K562 (cell line): ENCODE data around the gene VPS26A. TPM values are rescaled to one million over a fixed set of nuclear protein-coding genes. Genes with fewer than 3 reads are reported as not detected.
A peak's percentile ranks its signal among the peaks of the same experiment; 100 is the strongest.

ENCODE experiments used
- GABPA ChIP-seq: fragments of 200-800 bp; sonication (Bioruptor generic); conservative IDR thresholded peaks from 2 replicates; pipeline ENCODE4 v1.6.1; 2016; ENCODE audit warnings: low read depth, missing genetic modification characterization, missing compliant biosample characterization
- KAT8 ChIP-seq: fragments of 450-650 bp; IDR thresholded peaks from 2 replicates; pipeline ENCODE4 v1.6.1; 2016; ENCODE audit warnings: low read depth, mild to moderate bottlenecking
- NCOA6 ChIP-seq: fragments of 450-650 bp; IDR thresholded peaks from 2 replicates; pipeline ENCODE4 v1.6.1; 2017; ENCODE audit warnings: mild to moderate bottlenecking
- PHTF2 ChIP-seq: fragments of 250-450 bp; sonication (Bioruptor Pico); IDR thresholded peaks from 2 replicates; pipeline ENCODE4 v1.5.0; 2021; ENCODE audit warnings: mild to moderate bottlenecking
- RAD51 ChIP-seq: fragments of 450-650 bp; IDR thresholded peaks from 2 replicates; pipeline ENCODE4 v1.7.1; 2016; ENCODE audit warnings: low read depth, mild to moderate bottlenecking, borderline replicate concordance
- SMARCA4 ChIP-seq: fragments of 450-650 bp; IDR thresholded peaks from 2 replicates; pipeline ENCODE4 v1.6.1; 2016
- ZNF24 ChIP-seq: fragments of 450-650 bp; IDR thresholded peaks from 2 replicates; pipeline ENCODE4 v1.6.1; 2016
- ZNF764 ChIP-seq: fragments of 250-450 bp; sonication (Bioruptor Pico); IDR thresholded peaks from 2 replicates; pipeline ENCODE4 v1.4.0; 2020; ENCODE audit warnings: low read depth, mild to moderate bottlenecking, moderate library complexity
- polyA plus RNA-seq, 8 experiments: library from polyadenylated mRNA; depleted of rRNA in 4 of 8; stranded (reverse) in 5 of 8; unstranded in 3 of 8; fragments of >200 nt; fragmentation: Nextera tagmentation in 2 of 8; fragmentation: Illumina TruSeq in 1 of 8; extraction: Ambion mirVana in 2 of 8; extraction: Trizol in 1 of 8; gene quantifications; 2 replicates each; pipeline versions ENCODE4 v1.2.1 to v1.2.3, GENCODE V29; 2011 to 2014; ENCODE audit warnings: inconsistent platforms in 1 of 8, missing spikeins in 1 of 8
- total RNA-seq, 7 experiments: library from RNA; depleted of rRNA in 6 of 7; stranded (reverse); fragments of >200 nt in 6 of 7; fragmentation: Illumina TruSeq in 2 of 7; extraction: Trizol in 2 of 7; gene quantifications; 2 replicates each; pipeline versions ENCODE4 v1.2.1 to v1.2.3, GENCODE V29; 2011 to 2021; ENCODE audit warnings: low replicate concordance in 1 of 7
- TF ChIP-seq, protein P1 (sequence below): IDR thresholded peaks from 2 replicates; pipeline ENCODE4 v1.6.1; 2011; ENCODE audit warnings: borderline replicate concordance, low read depth, mild to moderate bottlenecking, moderate library complexity, low read length; ENCODE audit not compliant: insufficient read depth, poor library complexity, severe bottlenecking
- TF ChIP-seq, protein P2 (sequence below): fragments of 450-650 bp; IDR thresholded peaks from 2 replicates; pipeline ENCODE4 v1.6.1; 2017; ENCODE audit warnings: mild to moderate bottlenecking, moderate library complexity
- TF ChIP-seq, protein P3 (sequence below): fragments of 250-450 bp; sonication (Bioruptor Pico); IDR thresholded peaks from 2 replicates; pipeline ENCODE4 v1.4.0; 2020; ENCODE audit warnings: borderline replicate concordance
- TF ChIP-seq, protein P4 (sequence below): fragments of 250-450 bp; sonication (Bioruptor Pico); IDR thresholded peaks from 2 replicates; pipeline ENCODE4 v1.8.0; 2022; ENCODE audit warnings: inconsistent platforms
- TF ChIP-seq, protein P5 (sequence below): fragments of 250-450 bp; sonication (Bioruptor Pico); IDR thresholded peaks from 2 replicates; pipeline ENCODE4 v1.8.0; 2021; ENCODE audit warnings: moderate library complexity, mild to moderate bottlenecking, inconsistent platforms
- TF ChIP-seq, protein P6 (sequence below): sonication (generic); formaldehyde crosslinking; IDR thresholded peaks from 2 replicates; pipeline ENCODE4 v1.8.0; 2023; ENCODE audit warnings: mild to moderate bottlenecking, missing genetic modification reagents

The VPS26A gene
- total and polyA plus RNA-seq, 9 of the 15 experiments (the other 6 are each of a cell fraction or from before 2014, with no cell fraction given), result 47.1 to 137 (median 69.3) TPM

DNA sequence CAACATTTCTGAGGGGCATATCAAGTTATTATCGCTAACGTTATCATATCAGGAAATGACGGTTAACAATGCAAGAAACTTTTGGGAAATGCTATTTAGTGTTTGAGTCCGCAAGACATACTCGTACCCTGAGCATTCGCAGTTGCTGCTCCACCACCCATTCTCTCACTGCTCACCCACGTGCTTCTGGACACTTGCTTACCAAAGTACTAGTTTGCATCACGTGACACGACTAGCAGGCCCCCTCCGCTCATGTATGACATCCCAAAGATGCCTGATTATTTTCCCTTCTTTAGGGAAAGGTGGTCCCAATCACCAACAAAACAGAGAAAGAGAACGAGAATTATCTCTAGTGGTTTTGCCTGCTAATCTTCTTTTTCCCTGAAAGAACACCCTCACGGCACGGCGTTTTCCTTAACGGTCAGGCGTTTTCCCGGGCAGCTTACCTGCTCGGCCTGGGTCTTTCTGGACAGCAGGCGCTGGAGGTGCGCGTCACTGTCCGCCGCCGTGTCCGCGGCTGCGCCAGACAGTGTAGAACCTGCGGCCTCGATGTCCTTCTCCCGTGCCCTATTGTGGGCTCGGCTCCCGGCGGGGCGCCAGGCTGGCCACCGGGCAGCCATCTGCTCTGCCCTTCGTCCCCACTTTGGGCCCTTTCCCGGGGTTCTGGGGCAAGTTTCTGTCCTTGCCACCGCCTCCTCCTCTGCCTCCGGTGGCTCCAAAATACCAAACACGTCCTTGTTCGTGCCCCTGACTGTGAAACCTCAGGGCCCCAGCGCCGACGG lies 56.0 kb downstream of the VPS26A start, which contains the start of gene SUPV3L1 (continued):
- TF ChIP-seq NCOA6 (peak; percentile 49; the same call in 1 of the 2 replicates), SMARCA4 (peak; percentile 26; the same call in 1 of the 2 replicates), ZNF24 (no peak), RAD51 (peak; percentile 100), GABPA (tag) (no peak; the same call in 1 of the 2 replicates), PHTF2 (CRISPR knock-in tag) (no peak), ZNF764 (CRISPR knock-in tag) (no peak), KAT8 (no peak; the same call in none of the 2 replicates)
- TF ChIP-seq, protein P1, sequence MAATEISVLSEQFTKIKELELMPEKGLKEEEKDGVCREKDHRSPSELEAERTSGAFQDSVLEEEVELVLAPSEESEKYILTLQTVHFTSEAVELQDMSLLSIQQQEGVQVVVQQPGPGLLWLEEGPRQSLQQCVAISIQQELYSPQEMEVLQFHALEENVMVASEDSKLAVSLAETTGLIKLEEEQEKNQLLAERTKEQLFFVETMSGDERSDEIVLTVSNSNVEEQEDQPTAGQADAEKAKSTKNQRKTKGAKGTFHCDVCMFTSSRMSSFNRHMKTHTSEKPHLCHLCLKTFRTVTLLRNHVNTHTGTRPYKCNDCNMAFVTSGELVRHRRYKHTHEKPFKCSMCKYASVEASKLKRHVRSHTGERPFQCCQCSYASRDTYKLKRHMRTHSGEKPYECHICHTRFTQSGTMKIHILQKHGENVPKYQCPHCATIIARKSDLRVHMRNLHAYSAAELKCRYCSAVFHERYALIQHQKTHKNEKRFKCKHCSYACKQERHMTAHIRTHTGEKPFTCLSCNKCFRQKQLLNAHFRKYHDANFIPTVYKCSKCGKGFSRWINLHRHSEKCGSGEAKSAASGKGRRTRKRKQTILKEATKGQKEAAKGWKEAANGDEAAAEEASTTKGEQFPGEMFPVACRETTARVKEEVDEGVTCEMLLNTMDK, result no peak
- TF ChIP-seq, protein P2, sequence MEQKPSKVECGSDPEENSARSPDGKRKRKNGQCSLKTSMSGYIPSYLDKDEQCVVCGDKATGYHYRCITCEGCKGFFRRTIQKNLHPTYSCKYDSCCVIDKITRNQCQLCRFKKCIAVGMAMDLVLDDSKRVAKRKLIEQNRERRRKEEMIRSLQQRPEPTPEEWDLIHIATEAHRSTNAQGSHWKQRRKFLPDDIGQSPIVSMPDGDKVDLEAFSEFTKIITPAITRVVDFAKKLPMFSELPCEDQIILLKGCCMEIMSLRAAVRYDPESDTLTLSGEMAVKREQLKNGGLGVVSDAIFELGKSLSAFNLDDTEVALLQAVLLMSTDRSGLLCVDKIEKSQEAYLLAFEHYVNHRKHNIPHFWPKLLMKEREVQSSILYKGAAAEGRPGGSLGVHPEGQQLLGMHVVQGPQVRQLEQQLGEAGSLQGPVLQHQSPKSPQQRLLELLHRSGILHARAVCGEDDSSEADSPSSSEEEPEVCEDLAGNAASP, result no peak
- TF ChIP-seq, protein P3, sequence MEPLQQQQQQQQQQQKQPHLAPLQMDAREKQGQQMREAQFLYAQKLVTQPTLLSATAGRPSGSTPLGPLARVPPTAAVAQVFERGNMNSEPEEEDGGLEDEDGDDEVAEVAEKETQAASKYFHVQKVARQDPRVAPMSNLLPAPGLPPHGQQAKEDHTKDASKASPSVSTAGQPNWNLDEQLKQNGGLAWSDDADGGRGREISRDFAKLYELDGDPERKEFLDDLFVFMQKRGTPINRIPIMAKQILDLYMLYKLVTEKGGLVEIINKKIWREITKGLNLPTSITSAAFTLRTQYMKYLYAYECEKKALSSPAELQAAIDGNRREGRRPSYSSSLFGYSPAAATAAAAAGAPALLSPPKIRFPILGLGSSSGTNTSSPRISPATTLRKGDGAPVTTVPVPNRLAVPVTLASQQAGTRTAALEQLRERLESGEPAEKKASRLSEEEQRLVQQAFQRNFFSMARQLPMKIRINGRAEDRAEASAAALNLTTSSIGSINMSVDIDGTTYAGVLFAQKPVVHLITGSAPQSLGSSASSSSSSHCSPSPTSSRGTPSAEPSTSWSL (CRISPR knock-in tag), result no peak
- TF ChIP-seq, protein P4, sequence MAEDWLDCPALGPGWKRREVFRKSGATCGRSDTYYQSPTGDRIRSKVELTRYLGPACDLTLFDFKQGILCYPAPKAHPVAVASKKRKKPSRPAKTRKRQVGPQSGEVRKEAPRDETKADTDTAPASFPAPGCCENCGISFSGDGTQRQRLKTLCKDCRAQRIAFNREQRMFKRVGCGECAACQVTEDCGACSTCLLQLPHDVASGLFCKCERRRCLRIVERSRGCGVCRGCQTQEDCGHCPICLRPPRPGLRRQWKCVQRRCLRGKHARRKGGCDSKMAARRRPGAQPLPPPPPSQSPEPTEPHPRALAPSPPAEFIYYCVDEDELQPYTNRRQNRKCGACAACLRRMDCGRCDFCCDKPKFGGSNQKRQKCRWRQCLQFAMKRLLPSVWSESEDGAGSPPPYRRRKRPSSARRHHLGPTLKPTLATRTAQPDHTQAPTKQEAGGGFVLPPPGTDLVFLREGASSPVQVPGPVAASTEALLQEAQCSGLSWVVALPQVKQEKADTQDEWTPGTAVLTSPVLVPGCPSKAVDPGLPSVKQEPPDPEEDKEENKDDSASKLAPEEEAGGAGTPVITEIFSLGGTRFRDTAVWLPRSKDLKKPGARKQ, result no peak
- TF ChIP-seq, protein P5, sequence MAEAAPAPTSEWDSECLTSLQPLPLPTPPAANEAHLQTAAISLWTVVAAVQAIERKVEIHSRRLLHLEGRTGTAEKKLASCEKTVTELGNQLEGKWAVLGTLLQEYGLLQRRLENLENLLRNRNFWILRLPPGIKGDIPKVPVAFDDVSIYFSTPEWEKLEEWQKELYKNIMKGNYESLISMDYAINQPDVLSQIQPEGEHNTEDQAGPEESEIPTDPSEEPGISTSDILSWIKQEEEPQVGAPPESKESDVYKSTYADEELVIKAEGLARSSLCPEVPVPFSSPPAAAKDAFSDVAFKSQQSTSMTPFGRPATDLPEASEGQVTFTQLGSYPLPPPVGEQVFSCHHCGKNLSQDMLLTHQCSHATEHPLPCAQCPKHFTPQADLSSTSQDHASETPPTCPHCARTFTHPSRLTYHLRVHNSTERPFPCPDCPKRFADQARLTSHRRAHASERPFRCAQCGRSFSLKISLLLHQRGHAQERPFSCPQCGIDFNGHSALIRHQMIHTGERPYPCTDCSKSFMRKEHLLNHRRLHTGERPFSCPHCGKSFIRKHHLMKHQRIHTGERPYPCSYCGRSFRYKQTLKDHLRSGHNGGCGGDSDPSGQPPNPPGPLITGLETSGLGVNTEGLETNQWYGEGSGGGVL (CRISPR knock-in tag), result no peak
- TF ChIP-seq, protein P6, sequence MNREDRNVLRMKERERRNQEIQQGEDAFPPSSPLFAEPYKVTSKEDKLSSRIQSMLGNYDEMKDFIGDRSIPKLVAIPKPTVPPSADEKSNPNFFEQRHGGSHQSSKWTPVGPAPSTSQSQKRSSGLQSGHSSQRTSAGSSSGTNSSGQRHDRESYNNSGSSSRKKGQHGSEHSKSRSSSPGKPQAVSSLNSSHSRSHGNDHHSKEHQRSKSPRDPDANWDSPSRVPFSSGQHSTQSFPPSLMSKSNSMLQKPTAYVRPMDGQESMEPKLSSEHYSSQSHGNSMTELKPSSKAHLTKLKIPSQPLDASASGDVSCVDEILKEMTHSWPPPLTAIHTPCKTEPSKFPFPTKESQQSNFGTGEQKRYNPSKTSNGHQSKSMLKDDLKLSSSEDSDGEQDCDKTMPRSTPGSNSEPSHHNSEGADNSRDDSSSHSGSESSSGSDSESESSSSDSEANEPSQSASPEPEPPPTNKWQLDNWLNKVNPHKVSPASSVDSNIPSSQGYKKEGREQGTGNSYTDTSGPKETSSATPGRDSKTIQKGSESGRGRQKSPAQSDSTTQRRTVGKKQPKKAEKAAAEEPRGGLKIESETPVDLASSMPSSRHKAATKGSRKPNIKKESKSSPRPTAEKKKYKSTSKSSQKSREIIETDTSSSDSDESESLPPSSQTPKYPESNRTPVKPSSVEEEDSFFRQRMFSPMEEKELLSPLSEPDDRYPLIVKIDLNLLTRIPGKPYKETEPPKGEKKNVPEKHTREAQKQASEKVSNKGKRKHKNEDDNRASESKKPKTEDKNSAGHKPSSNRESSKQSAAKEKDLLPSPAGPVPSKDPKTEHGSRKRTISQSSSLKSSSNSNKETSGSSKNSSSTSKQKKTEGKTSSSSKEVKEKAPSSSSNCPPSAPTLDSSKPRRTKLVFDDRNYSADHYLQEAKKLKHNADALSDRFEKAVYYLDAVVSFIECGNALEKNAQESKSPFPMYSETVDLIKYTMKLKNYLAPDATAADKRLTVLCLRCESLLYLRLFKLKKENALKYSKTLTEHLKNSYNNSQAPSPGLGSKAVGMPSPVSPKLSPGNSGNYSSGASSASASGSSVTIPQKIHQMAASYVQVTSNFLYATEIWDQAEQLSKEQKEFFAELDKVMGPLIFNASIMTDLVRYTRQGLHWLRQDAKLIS (CRISPR knock-in tag), result no peak
